Non-pigmented ciliary epithelial cell (primary cell): Measurements from ENCODE around the gene SCAP.

Experiments used
- DNase-seq: peaks from one replicate; pipeline ENCODE4 v3.0.0-alpha.2; 2010; ENCODE audit warnings: low read depth

The SCAP gene

DNA sequence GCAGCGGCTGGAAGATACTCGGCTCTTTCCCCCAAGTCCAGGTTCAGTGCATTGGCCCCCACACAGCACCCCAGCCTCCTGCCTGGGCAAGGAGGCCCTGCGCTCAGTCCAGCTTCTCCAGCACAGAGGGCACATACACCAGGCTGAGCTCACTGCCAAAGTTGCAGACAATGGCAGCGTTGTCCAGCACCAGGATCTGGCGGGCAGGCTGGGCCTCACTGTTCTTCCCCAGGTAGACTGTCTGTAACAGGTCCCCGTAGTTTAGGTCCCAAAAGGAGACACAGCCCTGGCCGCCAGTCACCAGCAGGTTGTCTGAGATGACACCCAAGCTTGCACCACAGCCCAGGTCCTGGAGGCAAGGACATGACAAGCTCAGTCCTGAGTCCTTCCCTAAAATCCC, 62.0 kb downstream of the SCAP start:
- DNase-seq, result no peak

DNA sequence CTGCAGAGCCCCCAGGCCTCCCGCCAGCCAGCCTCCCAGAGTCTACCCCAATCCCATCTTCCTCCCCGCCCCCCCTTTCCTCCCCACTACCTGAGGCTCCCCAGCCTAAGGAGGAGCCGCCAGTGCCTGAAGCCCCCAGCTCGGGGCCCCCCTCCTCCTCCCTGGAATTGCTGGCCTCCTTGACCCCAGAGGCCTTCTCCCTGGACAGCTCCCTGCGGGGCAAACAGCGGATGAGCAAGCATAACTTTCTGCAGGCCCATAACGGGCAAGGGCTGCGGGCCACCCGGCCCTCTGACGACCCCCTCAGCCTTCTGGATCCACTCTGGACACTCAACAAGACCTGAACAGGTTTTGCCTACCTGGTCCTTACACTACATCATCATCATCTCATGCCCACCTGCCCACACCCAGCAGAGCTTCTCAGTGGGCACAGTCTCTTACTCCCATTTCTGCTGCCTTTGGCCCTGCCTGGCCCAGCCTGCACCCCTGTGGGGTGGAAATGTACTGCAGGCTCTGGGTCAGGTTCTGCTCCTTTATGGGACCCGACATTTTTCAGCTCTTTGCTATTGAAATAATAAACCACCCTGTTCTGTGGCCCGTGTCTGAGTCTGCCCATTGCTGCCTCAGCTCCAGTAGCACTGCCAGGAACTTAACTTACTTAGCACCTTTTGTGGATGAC, 62.8 kb downstream of the SCAP start:
- DNase-seq, result no peak

DNA sequence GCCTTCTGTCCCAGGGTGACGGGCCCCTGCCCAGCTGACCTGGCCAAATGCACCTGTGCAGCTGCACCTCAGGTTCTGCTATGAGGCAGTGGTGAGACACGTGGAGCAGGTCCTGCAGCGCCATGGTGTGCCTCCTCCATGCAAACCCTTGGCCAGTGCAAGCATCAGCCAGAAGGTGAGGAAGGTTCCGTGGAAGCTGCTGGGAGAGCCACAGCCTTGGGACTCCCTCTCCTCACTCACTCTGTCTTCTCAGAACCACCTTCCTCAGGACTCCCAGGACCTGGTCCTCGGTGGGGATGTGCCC, 63.3 kb downstream of the SCAP start:
- DNase-seq, result no peak

DNA sequence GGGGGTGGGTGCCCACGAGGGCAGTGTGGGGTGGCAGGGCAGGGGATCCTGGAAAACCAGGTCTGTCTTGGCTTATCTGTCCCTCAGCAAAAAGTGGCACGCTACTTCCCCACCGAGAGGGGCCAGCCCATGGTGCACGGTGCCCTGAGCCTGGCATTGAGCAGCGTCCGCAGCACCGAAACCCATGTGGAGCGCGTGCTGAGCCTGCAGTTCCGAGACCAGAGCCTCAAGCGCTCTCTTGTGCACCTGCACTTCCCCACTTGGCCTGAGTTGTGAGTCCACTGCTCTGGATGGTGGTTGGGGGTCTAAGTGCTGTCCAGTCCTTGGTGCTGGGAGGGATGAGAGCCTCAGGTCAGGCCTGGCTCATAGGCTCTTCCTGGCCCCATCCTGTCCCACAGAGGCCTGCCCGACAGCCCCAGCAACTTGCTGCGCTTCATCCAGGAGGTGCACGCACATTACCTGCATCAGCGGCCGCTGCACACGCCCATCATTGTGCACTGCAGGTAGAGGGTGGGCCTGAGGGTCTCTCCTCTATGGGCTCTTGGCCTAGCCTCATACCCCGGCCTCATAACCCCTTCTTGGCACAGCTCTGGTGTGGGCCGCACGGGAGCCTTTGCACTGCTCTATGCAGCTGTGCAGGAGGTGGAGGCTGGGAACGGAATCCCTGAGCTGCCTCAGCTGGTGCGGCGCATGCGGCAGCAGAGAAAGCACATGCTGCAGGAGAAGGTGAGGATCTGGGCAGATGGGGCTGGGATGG, 63.9 kb downstream of the SCAP start:
- no peak for DNase-seq

DNA sequence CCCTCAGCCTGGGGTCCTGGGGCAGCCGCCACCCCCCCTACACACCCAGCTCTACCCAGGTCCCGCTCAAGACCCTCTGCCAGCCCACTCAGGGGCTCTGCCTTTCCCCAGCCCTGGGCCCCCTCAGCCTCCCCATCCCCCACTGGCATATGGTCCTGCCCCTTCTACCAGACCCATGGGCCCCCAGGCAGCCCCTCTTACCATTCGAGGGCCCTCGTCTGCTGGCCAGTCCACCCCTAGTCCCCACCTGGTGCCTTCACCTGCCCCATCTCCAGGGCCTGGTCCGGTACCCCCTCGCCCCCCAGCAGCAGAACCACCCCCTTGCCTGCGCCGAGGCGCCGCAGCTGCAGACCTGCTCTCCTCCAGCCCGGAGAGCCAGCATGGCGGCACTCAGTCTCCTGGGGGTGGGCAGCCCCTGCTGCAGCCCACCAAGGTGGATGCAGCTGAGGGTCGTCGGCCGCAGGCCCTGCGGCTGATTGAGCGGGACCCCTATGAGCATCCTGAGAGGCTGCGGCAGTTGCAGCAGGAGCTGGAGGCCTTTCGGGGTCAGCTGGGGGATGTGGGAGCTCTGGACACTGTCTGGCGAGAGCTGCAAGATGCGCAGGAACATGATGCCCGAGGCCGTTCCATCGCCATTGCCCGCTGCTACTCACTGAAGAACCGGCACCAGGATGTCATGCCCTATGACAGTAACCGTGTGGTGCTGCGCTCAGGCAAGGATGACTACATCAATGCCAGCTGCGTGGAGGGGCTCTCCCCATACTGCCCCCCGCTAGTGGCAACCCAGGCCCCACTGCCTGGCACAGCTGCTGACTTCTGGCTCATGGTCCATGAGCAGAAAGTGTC, 64.7 kb downstream of the SCAP start:
- DNase-seq, result no peak

DNA sequence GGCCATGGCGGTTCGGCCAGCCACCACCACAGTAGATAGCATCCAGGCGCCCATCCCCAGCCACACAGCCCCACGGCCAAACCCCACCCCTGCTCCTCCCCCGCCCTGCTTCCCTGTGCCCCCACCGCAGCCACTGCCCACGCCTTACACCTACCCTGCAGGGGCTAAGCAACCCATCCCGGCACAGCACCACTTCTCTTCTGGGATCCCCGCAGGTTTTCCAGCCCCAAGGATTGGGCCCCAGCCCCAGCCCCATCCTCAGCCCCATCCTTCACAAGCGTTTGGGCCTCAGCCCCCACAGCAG, 65.4 kb downstream of the SCAP start:
- DNase-seq, result no peak

DNA sequence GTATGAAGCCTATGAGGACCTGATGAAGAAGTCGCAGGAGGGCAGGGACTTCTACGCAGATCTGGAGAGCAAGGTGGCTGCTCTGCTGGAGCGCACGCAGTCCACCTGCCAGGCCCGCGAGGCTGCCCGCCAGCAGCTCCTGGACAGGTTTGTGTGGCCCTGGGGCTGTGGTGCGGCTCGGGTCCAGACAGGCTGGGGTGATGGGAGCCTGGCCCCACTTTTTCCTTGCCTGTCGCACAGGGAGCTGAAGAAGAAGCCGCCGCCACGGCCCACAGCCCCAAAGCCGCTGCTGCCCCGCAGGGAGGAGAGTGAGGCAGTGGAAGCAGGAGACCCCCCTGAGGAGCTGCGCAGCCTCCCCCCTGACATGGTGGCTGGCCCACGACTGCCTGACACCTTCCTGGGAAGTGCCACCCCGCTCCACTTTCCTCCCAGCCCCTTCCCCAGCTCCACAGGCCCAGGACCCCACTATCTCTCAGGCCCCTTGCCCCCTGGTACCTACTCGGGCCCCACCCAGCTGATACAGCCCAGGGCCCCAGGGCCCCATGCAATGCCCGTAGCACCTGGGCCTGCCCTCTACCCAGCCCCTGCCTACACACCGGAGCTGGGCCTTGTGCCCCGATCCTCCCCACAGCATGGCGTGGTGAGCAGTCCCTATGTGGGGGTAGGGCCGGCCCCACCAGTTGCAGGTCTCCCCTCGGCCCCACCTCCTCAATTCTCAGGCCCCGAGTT, 65.9 kb downstream of the SCAP start:
- DNase-seq, result no peak

DNA sequence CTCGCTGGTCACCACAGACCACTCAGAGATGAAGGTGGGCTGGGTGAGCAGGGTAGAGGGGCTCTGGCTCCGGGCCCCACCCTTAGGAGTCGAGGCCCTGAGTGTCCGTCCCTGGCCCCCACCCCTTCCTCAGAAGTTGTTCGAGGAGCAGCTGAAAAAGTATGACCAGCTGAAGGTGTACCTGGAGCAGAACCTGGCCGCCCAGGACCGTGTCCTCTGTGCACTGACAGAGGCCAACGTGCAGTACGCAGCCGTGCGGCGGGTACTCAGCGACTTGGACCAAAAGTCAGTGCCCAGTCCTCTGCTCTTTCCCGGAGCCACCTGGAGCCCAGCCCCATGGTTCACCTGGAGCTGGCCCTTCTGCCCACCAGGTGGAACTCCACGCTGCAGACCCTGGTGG, 66.5 kb downstream of the SCAP start:
- no peak for DNase-seq

DNA sequence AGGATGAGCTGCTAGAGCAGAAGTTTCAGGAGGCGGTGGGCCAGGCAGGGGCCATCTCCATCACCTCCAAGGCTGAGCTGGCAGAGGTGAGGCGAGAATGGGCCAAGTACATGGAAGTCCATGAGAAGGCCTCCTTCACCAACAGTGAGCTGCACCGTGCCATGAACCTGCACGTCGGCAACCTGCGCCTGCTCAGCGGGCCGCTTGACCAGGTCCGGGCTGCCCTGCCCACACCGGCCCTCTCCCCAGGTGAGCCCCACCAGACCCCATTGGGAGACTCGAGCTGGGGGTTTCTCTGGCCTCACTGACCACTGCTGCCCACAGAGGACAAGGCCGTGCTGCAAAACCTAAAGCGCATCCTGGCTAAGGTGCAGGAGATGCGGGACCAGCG, 66.9 kb downstream of the SCAP start:
- DNase-seq, result no peak

DNA sequence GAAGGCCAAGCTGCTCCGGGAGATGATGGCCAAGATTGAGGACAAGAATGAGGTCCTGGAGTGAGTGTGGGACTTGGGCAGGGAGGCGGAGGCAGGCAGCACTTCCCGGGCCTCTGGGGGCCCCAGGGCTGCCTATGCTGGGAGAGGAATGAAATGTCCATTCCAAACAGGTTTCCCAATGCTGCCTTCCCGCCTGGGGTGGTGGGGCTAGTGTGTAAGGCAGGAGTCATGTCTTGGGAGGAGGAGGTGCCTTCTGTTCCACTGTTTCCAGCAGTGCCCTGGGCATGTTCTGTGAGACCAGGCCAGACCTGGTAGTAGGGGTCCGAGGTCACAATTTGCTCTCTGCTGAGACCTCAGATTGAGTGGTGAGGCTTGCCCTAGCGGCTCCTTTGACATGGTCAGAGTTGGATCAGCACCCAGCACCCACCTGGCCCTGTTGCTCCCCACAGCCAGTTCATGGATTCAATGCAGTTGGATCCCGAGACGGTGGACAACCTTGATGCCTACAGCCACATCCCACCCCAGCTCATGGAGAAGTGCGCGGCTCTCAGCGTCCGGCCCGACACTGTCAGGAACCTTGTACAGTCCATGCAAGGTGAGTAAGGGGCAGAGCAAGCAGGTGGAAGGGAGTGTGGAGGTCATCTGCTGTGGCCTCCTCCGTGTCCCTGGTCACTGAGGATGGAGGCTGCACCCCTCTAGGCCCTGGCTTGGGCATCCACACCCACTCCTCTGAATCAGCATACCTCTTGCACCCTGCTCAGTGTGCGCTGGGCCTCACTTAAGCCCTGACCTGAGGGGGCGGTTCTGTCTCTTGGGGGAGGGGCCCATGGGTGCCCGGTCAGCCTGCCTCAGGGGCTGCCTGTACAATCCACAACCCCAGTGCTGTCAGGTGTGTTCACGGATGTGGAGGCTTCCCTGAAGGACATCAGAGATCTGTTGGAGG, 67.6 kb downstream of the SCAP start:
- no peak for DNase-seq

DNA sequence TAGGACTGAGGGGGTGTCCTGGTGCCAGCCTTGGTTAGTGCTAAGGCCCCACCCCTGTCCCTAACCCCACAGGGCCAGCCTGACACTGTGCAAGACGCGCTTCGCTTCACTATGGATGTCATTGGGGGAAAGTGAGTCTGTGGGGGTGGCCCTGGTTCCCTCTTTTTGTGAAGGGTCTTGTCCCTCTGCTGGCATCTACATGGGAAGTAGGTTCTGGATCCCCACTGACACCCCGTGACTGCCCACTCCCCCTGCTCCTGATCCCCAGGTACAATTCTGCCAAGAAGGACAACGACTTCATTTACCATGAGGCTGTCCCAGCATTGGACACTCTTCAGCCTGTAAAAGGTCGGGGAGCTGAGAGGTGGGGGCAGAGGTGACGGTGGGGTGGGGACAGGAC, 68.5 kb downstream of the SCAP start:
- DNase-seq, result no peak

DNA sequence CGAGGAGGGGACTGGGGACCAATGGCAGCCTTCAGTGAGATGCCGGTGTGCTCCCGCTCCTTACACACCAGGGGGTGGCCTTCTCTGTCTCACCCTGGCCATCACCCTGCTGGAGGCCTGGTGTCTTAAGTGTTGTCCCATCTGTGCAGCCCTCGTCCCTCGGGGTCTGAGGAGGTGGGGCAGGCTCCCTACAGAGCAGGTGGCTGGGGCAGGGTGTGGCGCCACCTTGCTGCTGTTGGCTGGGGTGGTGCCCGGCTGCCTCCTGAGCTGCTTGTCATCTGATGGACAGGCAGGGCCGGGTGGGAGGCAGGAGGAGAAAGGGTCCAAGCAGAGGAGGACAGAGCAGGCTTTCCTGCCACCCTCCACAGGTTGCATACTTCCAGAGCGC, 69.0 kb downstream of the SCAP start:
- DNase-seq, result no peak

DNA sequence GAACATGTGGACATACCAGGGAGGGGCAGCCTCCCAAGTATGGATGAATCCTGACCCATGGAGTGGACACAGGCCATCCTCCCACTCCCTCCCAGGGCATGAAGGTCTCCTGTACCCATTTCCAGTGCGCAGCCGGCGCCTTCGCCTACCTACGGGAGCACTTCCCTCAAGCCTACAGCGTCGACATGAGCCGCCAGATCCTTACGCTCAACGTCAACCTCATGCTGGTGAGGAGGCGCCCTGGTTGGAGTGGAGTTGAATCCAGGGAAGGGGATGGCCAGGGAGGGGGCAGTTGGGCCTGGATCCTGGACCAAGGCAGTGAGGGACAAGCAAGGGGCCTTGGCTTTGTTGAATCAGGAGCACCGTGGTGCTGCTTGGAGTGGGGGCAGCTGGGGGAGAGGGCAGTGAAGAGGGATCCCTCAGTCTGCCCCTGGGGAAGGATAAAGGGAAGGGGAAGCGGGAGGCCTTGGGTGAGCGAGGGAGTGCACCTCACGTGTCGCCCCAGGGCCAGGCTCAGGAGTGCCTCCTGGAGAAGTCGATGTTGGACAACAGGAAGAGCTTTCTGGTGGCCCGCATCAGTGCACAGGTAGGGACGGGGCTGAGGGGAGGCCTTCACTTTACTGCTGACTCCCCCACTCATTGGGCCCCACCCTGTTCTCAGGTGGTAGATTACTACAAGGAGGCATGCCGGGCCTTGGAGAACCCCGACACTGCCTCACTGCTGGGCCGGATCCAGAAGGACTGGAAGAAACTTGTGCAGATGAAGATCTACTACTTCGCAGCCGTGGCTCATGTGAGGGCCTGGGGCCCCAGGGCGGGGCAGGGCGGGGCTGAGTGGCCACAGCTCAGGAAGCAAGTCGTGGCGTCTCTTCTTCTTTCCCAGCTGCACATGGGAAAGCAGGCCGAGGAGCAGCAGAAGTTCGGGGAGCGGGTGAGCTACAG, 69.7 kb downstream of the SCAP start:
- no peak for DNase-seq

DNA sequence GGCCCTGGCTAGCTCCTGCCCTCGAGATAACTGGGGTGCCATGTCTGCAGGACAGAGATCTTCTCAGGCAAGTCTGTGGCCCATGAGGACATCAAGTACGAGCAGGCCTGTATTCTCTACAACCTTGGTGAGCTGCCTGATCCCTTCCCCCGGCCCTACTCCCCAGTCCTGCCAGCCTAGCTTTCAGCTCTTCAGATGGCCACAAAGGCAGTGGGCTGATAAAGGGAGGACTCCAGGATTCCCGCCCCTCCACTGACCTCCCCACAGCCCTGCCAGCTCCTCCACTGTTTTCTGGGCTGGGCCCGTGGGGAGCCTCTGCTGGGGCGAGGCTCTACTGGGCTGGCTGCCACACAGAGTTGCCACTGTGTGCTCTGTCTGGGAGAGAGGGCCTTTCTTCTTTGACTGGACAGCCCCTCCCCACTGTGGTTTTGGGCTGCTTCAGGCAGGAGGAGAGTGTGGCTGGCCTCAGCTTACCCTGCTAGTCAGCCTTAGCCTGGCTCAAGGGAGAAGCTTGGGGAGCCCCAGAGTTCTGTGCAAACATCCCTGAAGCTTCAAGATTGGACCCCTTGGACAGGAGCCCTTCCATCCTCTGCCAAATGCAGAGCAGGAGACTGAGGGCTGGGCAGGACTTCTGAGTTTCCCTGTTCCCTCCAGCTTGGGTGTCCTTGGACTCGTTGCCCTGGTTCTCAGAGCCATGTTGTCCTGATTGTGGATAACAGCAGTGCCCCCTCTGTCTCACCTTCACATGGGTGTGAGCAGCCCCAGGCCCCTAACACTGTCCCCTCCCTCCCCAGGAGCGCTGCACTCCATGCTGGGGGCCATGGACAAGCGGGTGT, 70.6 kb downstream of the SCAP start:
- no peak for DNase-seq

DNA sequence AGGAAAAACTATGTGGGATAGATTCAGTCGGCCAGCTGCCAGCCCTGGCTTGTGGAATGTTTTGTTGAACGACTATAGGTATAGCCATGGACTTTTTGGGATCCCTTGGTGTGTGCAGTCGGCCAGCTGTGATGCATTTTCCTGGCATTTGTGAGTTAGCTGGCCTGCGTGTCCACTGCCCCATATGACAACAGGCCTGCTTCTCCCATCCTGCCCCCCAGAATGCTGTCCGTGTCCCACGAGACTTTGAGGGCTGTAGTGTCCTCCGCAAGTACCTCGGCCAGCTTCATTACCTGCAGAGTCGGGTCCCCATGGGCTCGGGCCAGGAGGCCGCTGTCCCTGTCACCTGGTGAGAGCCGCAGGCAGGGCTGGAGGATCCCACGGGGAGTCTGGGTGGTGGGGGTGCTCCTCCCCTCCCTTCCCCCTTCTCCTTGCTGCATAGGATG, 71.3 kb downstream of the SCAP start:
- DNase-seq, result no peak

DNA sequence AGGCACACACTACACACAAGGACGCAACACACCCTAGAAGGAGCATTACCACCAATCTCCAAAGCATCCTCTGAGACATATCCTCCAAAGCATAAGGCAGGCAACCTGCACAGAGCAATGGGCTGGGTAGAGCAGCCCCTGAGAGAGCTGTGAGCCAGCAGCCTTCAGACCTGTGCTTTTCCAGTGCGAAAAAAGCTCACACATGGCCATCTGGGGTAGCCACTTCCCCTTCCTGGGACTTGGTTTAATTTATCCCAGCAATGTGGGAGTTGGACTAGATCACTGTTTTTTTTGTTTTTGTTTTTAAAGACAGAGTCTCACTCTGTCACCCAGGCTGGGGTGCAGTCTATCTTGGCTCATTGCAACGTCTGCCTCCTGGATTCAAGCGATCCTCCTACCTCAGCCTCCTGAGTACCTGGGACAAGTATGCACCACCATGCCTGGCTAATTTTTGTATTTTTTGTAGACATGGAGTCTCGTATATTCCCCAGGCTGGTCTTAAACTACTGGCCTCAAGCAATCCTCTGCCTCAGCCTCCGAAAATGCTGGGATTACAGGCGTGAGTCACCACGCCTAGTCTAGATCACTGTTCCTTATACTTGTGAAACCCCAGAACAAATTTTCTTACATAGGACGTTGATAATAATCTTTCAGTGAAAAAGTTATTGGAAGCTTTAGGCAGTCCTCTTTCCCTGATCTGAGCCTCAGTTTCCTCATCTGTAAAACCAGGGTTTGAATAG, 76.0 kb downstream of the SCAP start:
- DNase-seq, result no peak

DNA sequence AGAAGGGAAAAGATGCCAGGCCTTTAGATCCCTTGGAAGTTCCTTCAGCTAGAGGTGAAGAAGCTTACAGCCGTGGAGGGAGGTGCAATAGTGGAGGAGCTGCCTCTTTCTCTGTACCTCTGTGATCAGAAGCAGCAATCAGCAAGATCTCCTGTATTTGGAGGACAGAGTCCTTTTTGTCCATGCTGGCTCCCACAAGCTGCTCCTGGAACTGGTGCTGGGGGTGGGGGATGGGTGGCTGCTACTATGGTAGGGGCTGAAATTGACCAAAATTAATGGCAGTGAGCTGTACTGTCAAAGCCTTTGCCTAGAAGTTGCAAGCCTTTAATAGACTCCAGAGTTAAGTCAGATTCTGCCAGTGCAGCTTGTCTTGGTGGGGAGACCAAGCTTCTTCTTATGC, 76.7 kb downstream of the SCAP start:
- no peak for DNase-seq

DNA sequence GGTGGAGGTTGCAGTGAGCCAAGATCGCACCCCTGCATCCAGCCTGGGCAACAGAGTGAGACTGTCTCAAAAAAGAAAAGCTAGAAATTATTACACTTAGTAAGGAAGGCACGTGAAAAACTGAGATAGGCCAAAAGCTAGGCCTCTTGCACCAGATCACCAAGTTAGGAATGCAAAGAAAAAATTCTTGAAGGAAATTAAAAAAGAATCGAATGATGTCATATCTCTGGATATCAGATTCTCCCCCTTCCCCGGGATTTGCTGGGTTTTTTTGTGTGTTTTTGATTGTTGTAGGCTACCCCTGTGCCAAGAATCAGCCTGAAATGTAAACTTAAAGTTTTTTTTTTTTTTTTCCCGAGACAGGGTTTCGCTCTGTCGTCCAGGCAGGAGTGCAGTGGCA, 77.5 kb downstream of the SCAP start:
- no peak for DNase-seq

DNA sequence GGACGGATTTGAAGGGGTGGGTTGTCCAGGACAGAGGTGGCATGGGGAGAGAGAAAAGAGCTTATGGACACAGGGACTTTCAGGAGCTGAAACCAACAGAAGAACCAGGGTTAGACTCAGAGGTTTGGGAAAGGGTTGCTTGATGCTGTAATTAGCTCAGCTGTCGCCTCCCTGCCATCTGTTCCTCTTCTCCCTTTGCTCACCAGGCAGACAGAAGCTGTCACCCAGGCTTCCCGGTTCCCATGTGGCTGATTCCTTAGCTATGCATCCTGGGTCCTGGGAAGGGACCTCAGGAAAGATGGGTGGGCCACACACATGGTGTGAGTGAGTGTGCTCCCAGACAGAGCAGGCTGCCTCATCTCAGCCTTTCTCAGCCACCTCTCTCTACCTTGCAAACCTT, 80.9 kb downstream of the SCAP start:
- DNase-seq, result no peak
